ENCODE measurements around the gene ARL13B. TPM values are rescaled to one million over a fixed set of nuclear protein-coding genes. Genes with fewer than 3 reads are reported as not detected.
A peak's percentile ranks its signal among the peaks of the same experiment; 100 is the strongest.

The ARL13B gene
- total RNA-seq, 6 donors from 2014 or later, result 19.7 to 28.2 (median 23.6) TPM

- H3K36me3 ChIP-seq, result peaks cover 0 to 10% (median 0%) of the 10 kb centered on the region in 4 donors
- ATAC-seq (ENCODE audit: low FRiP score in 2 of 2) (no peak), DNase-seq (no peak)
- peak overlapping the region; percentile 94 to 98 (median 94) for H3K27ac ChIP-seq
- peaks cover 20 to 42% (median 32%) of the 10 kb centered on the region in 4 donors for H3K4me1 ChIP-seq
- no peaks in the 10 kb centered on the region for H3K27me3 ChIP-seq
- no peaks in the 10 kb centered on the region for H3K9me3 ChIP-seq
- TF ChIP-seq POLR2A (IDR thresholded peaks at IDR 0.05), result no peak
- no peak for TF ChIP-seq POLR2AphosphoS5 (IDR thresholded peaks at IDR 0.05)
- TF ChIP-seq, protein P1, sequence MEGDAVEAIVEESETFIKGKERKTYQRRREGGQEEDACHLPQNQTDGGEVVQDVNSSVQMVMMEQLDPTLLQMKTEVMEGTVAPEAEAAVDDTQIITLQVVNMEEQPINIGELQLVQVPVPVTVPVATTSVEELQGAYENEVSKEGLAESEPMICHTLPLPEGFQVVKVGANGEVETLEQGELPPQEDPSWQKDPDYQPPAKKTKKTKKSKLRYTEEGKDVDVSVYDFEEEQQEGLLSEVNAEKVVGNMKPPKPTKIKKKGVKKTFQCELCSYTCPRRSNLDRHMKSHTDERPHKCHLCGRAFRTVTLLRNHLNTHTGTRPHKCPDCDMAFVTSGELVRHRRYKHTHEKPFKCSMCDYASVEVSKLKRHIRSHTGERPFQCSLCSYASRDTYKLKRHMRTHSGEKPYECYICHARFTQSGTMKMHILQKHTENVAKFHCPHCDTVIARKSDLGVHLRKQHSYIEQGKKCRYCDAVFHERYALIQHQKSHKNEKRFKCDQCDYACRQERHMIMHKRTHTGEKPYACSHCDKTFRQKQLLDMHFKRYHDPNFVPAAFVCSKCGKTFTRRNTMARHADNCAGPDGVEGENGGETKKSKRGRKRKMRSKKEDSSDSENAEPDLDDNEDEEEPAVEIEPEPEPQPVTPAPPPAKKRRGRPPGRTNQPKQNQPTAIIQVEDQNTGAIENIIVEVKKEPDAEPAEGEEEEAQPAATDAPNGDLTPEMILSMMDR (IDR thresholded peaks at IDR 0.05), result no peak
- TF ChIP-seq EP300 (IDR thresholded peaks at IDR 0.05), result no peak
- peak overlapping the region in 1 of 4 donors; percentile 65 for H3K4me3 ChIP-seq
- 72 to 74% methylated on average over 6 of the region's 6 CpGs for WGBS, 2 donors
These were observed 84.4 kb downstream of the ARL13B start for GRCh38 chr3:94064243-94064860.

DNA sequence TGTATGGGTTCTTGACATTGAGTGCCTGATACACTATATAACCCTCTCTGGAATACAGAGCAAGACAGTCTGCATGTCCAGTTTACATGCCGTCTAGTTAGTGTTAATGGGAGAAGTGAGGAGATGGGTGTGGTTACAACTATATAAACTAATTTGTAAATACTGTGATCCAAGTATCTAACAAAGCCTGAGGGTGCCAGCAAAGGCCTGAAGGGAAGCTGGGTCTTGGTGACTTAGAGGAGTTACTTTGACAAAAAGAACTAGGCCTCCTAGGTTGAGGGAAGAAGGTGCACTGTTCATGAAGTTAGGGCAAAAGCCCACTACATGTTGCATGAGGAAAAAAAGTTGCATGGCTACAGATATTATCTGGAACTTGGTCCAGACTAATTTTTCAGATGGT lies 85.2 kb downstream of the ARL13B start:
- no peak for TF ChIP-seq POLR2A (IDR thresholded peaks at IDR 0.05)
- WGBS, 2 donors, result 17 to 42% methylated on average over 1 of the region's 1 CpG
- no peak overlapping the region for H3K4me3 ChIP-seq

DNA sequence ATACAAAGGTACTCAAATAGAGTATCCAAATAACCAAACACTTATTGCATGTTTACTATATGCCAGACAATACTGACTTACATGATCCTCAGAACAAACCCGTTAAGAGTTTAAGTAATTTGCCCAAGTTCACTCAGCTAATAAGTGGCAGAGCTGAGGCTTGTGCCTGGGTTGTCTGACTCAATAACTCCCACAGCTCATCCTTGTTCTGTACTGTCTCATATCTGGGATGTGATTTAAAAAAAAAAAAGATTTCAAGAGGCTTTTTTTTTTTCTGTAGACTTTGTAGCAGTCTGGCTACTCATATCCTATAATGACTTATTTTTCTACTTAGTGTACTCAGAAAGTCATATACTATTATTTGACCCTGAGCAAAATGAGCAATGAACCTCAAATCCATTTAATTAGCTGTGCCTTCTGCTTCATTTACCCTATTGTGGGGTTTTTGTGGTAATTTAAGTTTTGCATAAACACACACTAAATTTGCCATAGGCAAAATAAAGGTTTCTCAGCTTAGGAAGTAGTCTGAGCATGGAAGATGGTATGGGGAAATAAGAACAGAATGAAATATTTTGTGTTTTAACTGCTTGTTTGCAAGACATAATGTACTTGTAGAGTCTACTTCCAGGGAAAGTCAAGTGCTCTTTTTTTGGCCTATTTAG lies 86.0 kb downstream of the ARL13B start:
- TF ChIP-seq POLR2AphosphoS5 (IDR thresholded peaks at IDR 0.05) (no peak), EP300 (IDR thresholded peaks at IDR 0.05) (no peak), POLR2A (IDR thresholded peaks at IDR 0.05) (no peak)
- TF ChIP-seq, protein P1 (IDR thresholded peaks at IDR 0.05), result no peak
- Histone ChIP-seq H3K9me3 (no peaks in the 10 kb centered on the region), H3K27me3 (no peaks in the 10 kb centered on the region), H3K4me1 (peaks cover 20 to 42% (median 32%) of the 10 kb centered on the region in 4 donors), H3K27ac (no peak overlapping the region), H3K4me3 (no peak overlapping the region), H3K36me3 (peaks cover 0 to 9% (median 2%) of the 10 kb centered on the region in 4 donors)
- DNase-seq (no peak), ATAC-seq (ENCODE audit: low FRiP score in 2 of 2) (no peak)
- WGBS, 2 donors, result 83 to 85% methylated on average over 1 of the region's 1 CpG

More for the DNA sequence above, 85.2 kb downstream of the ARL13B start:
- ATAC-seq (ENCODE audit: low FRiP score in 2 of 2) (no peak), DNase-seq (no peak)
- Histone ChIP-seq H3K27me3 (no peaks in the 10 kb centered on the region), H3K9me3 (no peaks in the 10 kb centered on the region), H3K36me3 (peaks cover 0 to 6% (median 0%) of the 10 kb centered on the region in 4 donors), H3K4me1 (peaks cover 20 to 42% (median 32%) of the 10 kb centered on the region in 4 donors), H3K27ac (no peak overlapping the region)

GRCh38 chr3:94066506-94067500 lies 86.8 kb downstream of the ARL13B start:
- Histone ChIP-seq H3K9me3 (no peaks in the 10 kb centered on the region), H3K4me1 (peaks cover 18 to 41% (median 31%) of the 10 kb centered on the region in 4 donors), H3K36me3 (peaks cover 0 to 14% (median 3%) of the 10 kb centered on the region in 4 donors), H3K27ac (peak overlapping the region in 2 of 4 donors; percentile 17 to 28), H3K4me3 (no peak overlapping the region), H3K27me3 (no peaks in the 10 kb centered on the region)
- TF ChIP-seq POLR2A (IDR thresholded peaks at IDR 0.05), result no peak
- no peak for TF ChIP-seq POLR2AphosphoS5 (IDR thresholded peaks at IDR 0.05)
- no peak for TF ChIP-seq EP300 (IDR thresholded peaks at IDR 0.05)
- TF ChIP-seq, protein P1 (IDR thresholded peaks at IDR 0.05), result no peak
- ATAC-seq (ENCODE audit: low FRiP score in 2 of 2) (no peak), DNase-seq (no peak)
- 70 to 83% methylated on average over 6 of the region's 6 CpGs for WGBS, 2 donors

Data from upper lobe of left lung (tissue), 6 donors.